Measurements from ENCODE around the gene BEST3. TPM values are rescaled to one million over a fixed set of nuclear protein-coding genes. Genes with fewer than 3 reads are reported as not detected.

BEST3 gene
- total RNA-seq, 1 donor from 2014 or later: 45.4 TPM

GRCh38 chr12:69639400-69640016 is 59.6 kb downstream of the BEST3 start:
- Histone ChIP-seq H3K9ac (ENCODE audit: low read depth in 1 of 3, low read length in 3 of 3) (no peak overlapping the region), H3K27me3 (ENCODE audit: control insufficient read depth in 3 of 3, insufficient read depth in 3 of 3, low read length in 3 of 3) (no peaks in the 10 kb centered on the region), H3K9me3 (ENCODE audit: control insufficient read depth in 3 of 3, low read length in 3 of 3) (no peaks in the 10 kb centered on the region), H3K36me3 (ENCODE audit: control insufficient read depth in 3 of 3, insufficient read depth in 3 of 3, low read length in 3 of 3) (no peaks in the 10 kb centered on the region), H3K4me1 (ENCODE audit: control insufficient read depth in 3 of 3, insufficient read depth in 3 of 3, low read length in 3 of 3) (peaks cover 10 to 18% (median 10%) of the 10 kb centered on the region in 3 donors), H3K27ac (ENCODE audit: low read depth, low read length) (no peak overlapping the region), H3K4me3 (ENCODE audit: low read length in 3 of 3) (no peak overlapping the region)

- Histone ChIP-seq H3K36me3 (ENCODE audit: control insufficient read depth in 3 of 3, insufficient read depth in 3 of 3, low read length in 3 of 3) (no peaks in the 10 kb centered on the region), H3K9ac (ENCODE audit: low read depth in 1 of 3, low read length in 3 of 3) (no peak overlapping the region), H3K4me1 (ENCODE audit: control insufficient read depth in 3 of 3, insufficient read depth in 3 of 3, low read length in 3 of 3) (no peaks in the 10 kb centered on the region), H3K27me3 (ENCODE audit: control insufficient read depth in 3 of 3, insufficient read depth in 3 of 3, low read length in 3 of 3) (no peaks in the 10 kb centered on the region), H3K4me3 (ENCODE audit: low read length in 3 of 3) (no peak overlapping the region), H3K9me3 (ENCODE audit: control insufficient read depth in 3 of 3, low read length in 3 of 3) (no peaks in the 10 kb centered on the region), H3K27ac (ENCODE audit: low read depth, low read length) (no peak overlapping the region)
Measured at GRCh38 chr12:69633061-69633460, 66.0 kb downstream of the BEST3 start.

- H3K4me3 ChIP-seq (ENCODE audit: low read length in 3 of 3): no peak overlapping the region
- H3K36me3 ChIP-seq (ENCODE audit: control insufficient read depth in 3 of 3, insufficient read depth in 3 of 3, low read length in 3 of 3): no peaks in the 10 kb centered on the region
- no peak overlapping the region for H3K27ac ChIP-seq (ENCODE audit: low read depth, low read length)
- H3K9ac ChIP-seq (ENCODE audit: low read depth in 1 of 3, low read length in 3 of 3): no peak overlapping the region
- no peaks in the 10 kb centered on the region for H3K9me3 ChIP-seq (ENCODE audit: control insufficient read depth in 3 of 3, low read length in 3 of 3)
- H3K27me3 ChIP-seq (ENCODE audit: control insufficient read depth in 3 of 3, insufficient read depth in 3 of 3, low read length in 3 of 3): no peaks in the 10 kb centered on the region
- no peaks in the 10 kb centered on the region for H3K4me1 ChIP-seq (ENCODE audit: control insufficient read depth in 3 of 3, insufficient read depth in 3 of 3, low read length in 3 of 3)
Measured at GRCh38 chr12:69630191-69630590, 68.9 kb downstream of the BEST3 start.

- no peaks in the 10 kb centered on the region for H3K9me3 ChIP-seq (ENCODE audit: control insufficient read depth in 3 of 3, low read length in 3 of 3)
- H3K36me3 ChIP-seq (ENCODE audit: control insufficient read depth in 3 of 3, insufficient read depth in 3 of 3, low read length in 3 of 3): no peaks in the 10 kb centered on the region
- H3K4me3 ChIP-seq (ENCODE audit: low read length in 3 of 3): no peak overlapping the region
- no peaks in the 10 kb centered on the region for H3K4me1 ChIP-seq (ENCODE audit: control insufficient read depth in 3 of 3, insufficient read depth in 3 of 3, low read length in 3 of 3)
- H3K9ac ChIP-seq (ENCODE audit: low read depth in 1 of 3, low read length in 3 of 3): no peak overlapping the region
- no peaks in the 10 kb centered on the region for H3K27me3 ChIP-seq (ENCODE audit: control insufficient read depth in 3 of 3, insufficient read depth in 3 of 3, low read length in 3 of 3)
- H3K27ac ChIP-seq (ENCODE audit: low read depth, low read length): no peak overlapping the region
Measured at GRCh38 chr12:69627501-69627900, 71.6 kb downstream of the BEST3 start.

- Histone ChIP-seq H3K4me3 (ENCODE audit: low read length in 3 of 3) (no peak overlapping the region), H3K9me3 (ENCODE audit: control insufficient read depth in 3 of 3, low read length in 3 of 3) (no peaks in the 10 kb centered on the region), H3K27ac (ENCODE audit: low read depth, low read length) (no peak overlapping the region), H3K27me3 (ENCODE audit: control insufficient read depth in 3 of 3, insufficient read depth in 3 of 3, low read length in 3 of 3) (no peaks in the 10 kb centered on the region), H3K36me3 (ENCODE audit: control insufficient read depth in 3 of 3, insufficient read depth in 3 of 3, low read length in 3 of 3) (no peaks in the 10 kb centered on the region), H3K9ac (ENCODE audit: low read depth in 1 of 3, low read length in 3 of 3) (no peak overlapping the region), H3K4me1 (ENCODE audit: control insufficient read depth in 3 of 3, insufficient read depth in 3 of 3, low read length in 3 of 3) (no peaks in the 10 kb centered on the region)
Measured at GRCh38 chr12:69623970-69624369, 75.1 kb downstream of the BEST3 start.

- Histone ChIP-seq H3K36me3 (ENCODE audit: control insufficient read depth in 3 of 3, insufficient read depth in 3 of 3, low read length in 3 of 3) (no peaks in the 10 kb centered on the region), H3K9ac (ENCODE audit: low read depth in 1 of 3, low read length in 3 of 3) (no peak overlapping the region), H3K4me3 (ENCODE audit: low read length in 3 of 3) (no peak overlapping the region), H3K27me3 (ENCODE audit: control insufficient read depth in 3 of 3, insufficient read depth in 3 of 3, low read length in 3 of 3) (no peaks in the 10 kb centered on the region), H3K4me1 (ENCODE audit: control insufficient read depth in 3 of 3, insufficient read depth in 3 of 3, low read length in 3 of 3) (no peaks in the 10 kb centered on the region), H3K27ac (ENCODE audit: low read depth, low read length) (no peak overlapping the region), H3K9me3 (ENCODE audit: control insufficient read depth in 3 of 3, low read length in 3 of 3) (no peaks in the 10 kb centered on the region)
Measured at GRCh38 chr12:69621551-69621950, 77.6 kb downstream of the BEST3 start.

- Histone ChIP-seq H3K9me3 (ENCODE audit: control insufficient read depth in 3 of 3, low read length in 3 of 3) (no peaks in the 10 kb centered on the region), H3K36me3 (ENCODE audit: control insufficient read depth in 3 of 3, insufficient read depth in 3 of 3, low read length in 3 of 3) (no peaks in the 10 kb centered on the region), H3K9ac (ENCODE audit: low read depth in 1 of 3, low read length in 3 of 3) (no peak overlapping the region), H3K27me3 (ENCODE audit: control insufficient read depth in 3 of 3, insufficient read depth in 3 of 3, low read length in 3 of 3) (no peaks in the 10 kb centered on the region), H3K27ac (ENCODE audit: low read depth, low read length) (no peak overlapping the region), H3K4me1 (ENCODE audit: control insufficient read depth in 3 of 3, insufficient read depth in 3 of 3, low read length in 3 of 3) (no peaks in the 10 kb centered on the region), H3K4me3 (ENCODE audit: low read length in 3 of 3) (no peak overlapping the region)
Measured at GRCh38 chr12:69620921-69621320, 78.2 kb downstream of the BEST3 start.

GRCh38 chr12:69620077-69620476 is 79.0 kb downstream of the BEST3 start:
- H3K9me3 ChIP-seq (ENCODE audit: control insufficient read depth in 3 of 3, low read length in 3 of 3): no peaks in the 10 kb centered on the region
- H3K36me3 ChIP-seq (ENCODE audit: control insufficient read depth in 3 of 3, insufficient read depth in 3 of 3, low read length in 3 of 3): no peaks in the 10 kb centered on the region
- H3K27me3 ChIP-seq (ENCODE audit: control insufficient read depth in 3 of 3, insufficient read depth in 3 of 3, low read length in 3 of 3): no peaks in the 10 kb centered on the region
- no peaks in the 10 kb centered on the region for H3K4me1 ChIP-seq (ENCODE audit: control insufficient read depth in 3 of 3, insufficient read depth in 3 of 3, low read length in 3 of 3)
- H3K27ac ChIP-seq (ENCODE audit: low read depth, low read length): no peak overlapping the region
- H3K9ac ChIP-seq (ENCODE audit: low read depth in 1 of 3, low read length in 3 of 3): no peak overlapping the region
- H3K4me3 ChIP-seq (ENCODE audit: low read length in 3 of 3): no peak overlapping the region

- no peak overlapping the region for H3K4me3 ChIP-seq (ENCODE audit: low read length in 3 of 3)
- no peaks in the 10 kb centered on the region for H3K27me3 ChIP-seq (ENCODE audit: control insufficient read depth in 3 of 3, insufficient read depth in 3 of 3, low read length in 3 of 3)
- no peak overlapping the region for H3K27ac ChIP-seq (ENCODE audit: low read depth, low read length)
- H3K36me3 ChIP-seq (ENCODE audit: control insufficient read depth in 3 of 3, insufficient read depth in 3 of 3, low read length in 3 of 3): no peaks in the 10 kb centered on the region
- no peaks in the 10 kb centered on the region for H3K9me3 ChIP-seq (ENCODE audit: control insufficient read depth in 3 of 3, low read length in 3 of 3)
- no peak overlapping the region for H3K9ac ChIP-seq (ENCODE audit: low read depth in 1 of 3, low read length in 3 of 3)
- no peaks in the 10 kb centered on the region for H3K4me1 ChIP-seq (ENCODE audit: control insufficient read depth in 3 of 3, insufficient read depth in 3 of 3, low read length in 3 of 3)
Measured at GRCh38 chr12:69619050-69619449, 80.1 kb downstream of the BEST3 start.

GRCh38 chr12:69616025-69616424 is 83.1 kb downstream of the BEST3 start:
- H3K4me1 ChIP-seq (ENCODE audit: control insufficient read depth in 3 of 3, insufficient read depth in 3 of 3, low read length in 3 of 3): no peaks in the 10 kb centered on the region
- H3K27me3 ChIP-seq (ENCODE audit: control insufficient read depth in 3 of 3, insufficient read depth in 3 of 3, low read length in 3 of 3): no peaks in the 10 kb centered on the region
- no peak overlapping the region for H3K27ac ChIP-seq (ENCODE audit: low read depth, low read length)
- no peak overlapping the region for H3K4me3 ChIP-seq (ENCODE audit: low read length in 3 of 3)
- H3K9me3 ChIP-seq (ENCODE audit: control insufficient read depth in 3 of 3, low read length in 3 of 3): no peaks in the 10 kb centered on the region
- no peak overlapping the region for H3K9ac ChIP-seq (ENCODE audit: low read depth in 1 of 3, low read length in 3 of 3)
- H3K36me3 ChIP-seq (ENCODE audit: control insufficient read depth in 3 of 3, insufficient read depth in 3 of 3, low read length in 3 of 3): no peaks in the 10 kb centered on the region
